HepG2 (cell line): ENCODE measurements around the gene SLC25A46. TPM values are rescaled to one million over a fixed set of nuclear protein-coding genes. Genes with fewer than 3 reads are reported as not detected.

Experiments
- FOXK1 ChIP-seq: sonication (generic); formaldehyde crosslinking; IDR thresholded peaks from 2 replicates; pipeline ENCODE4 v1.4.0; 2020; ENCODE audit warnings: low read depth, missing genetic modification reagents, borderline replicate concordance
- NR2F6 ChIP-seq, 2 experiments: IDR thresholded peaks; 2 replicates each; pipeline ENCODE4 v1.6.1; 2016; ENCODE audit warnings: antibody characterized with exemption in 1 of 2, mild to moderate bottlenecking in 1 of 2
- PHF20 ChIP-seq: sonication (generic); formaldehyde crosslinking; IDR thresholded peaks from 2 replicates; pipeline ENCODE4 v1.5.0; 2020; ENCODE audit warnings: mild to moderate bottlenecking, missing genetic modification reagents
- RFXAP ChIP-seq: sonication (generic); formaldehyde crosslinking; IDR thresholded peaks from 2 replicates; pipeline ENCODE4 v1.4.0; 2020; ENCODE audit warnings: missing genetic modification reagents, borderline replicate concordance
- ZBTB21 ChIP-seq: sonication (generic); formaldehyde crosslinking; IDR thresholded peaks from 2 replicates; pipeline ENCODE4 v1.4.0; 2020; ENCODE audit warnings: missing genetic modification reagents
- ZBTB46 ChIP-seq: sonication (generic); formaldehyde crosslinking; IDR thresholded peaks from 2 replicates; pipeline ENCODE4 v1.4.0; 2020; ENCODE audit warnings: mild to moderate bottlenecking, missing genetic modification reagents, borderline replicate concordance
- ZNF263 ChIP-seq: sonication (generic); formaldehyde crosslinking; IDR thresholded peaks from 2 replicates; pipeline ENCODE4 v1.4.0; 2020; ENCODE audit warnings: missing genetic modification reagents
- ZNF33A ChIP-seq: sonication (generic); formaldehyde crosslinking; IDR thresholded peaks from 2 replicates; pipeline ENCODE4 v1.5.1; 2020; ENCODE audit warnings: missing genetic modification reagents, mild to moderate bottlenecking, moderate library complexity, borderline replicate concordance
- ZNF383 ChIP-seq: sonication (generic); formaldehyde crosslinking; IDR thresholded peaks from 2 replicates; pipeline ENCODE4 v1.4.0; 2020; ENCODE audit warnings: missing genetic modification reagents, mild to moderate bottlenecking, borderline replicate concordance
- ZNF44 ChIP-seq: sonication (generic); formaldehyde crosslinking; IDR thresholded peaks from 2 replicates; pipeline ENCODE4 v1.5.1; 2020; ENCODE audit warnings: mild to moderate bottlenecking, missing genetic modification reagents
- ZNF530 ChIP-seq: sonication (generic); formaldehyde crosslinking; IDR thresholded peaks from 2 replicates; pipeline ENCODE4 v1.5.0; 2020; ENCODE audit warnings: low read depth, mild to moderate bottlenecking, missing genetic modification reagents
- ZNF616 ChIP-seq: sonication (generic); formaldehyde crosslinking; IDR thresholded peaks from 2 replicates; pipeline ENCODE4 v1.5.0; 2020; ENCODE audit warnings: low read depth, mild to moderate bottlenecking, missing genetic modification reagents
- polyA plus RNA-seq, 8 experiments: library from polyadenylated mRNA; depleted of rRNA in 3 of 8; stranded (reverse) in 7 of 8; unstranded in 1 of 8; fragments of >200 nt; fragmentation: Illumina TruSeq in 4 of 8; extraction: Trizol in 4 of 8; gene quantifications; 2 replicates each; pipeline versions ENCODE4 v1.2.1 to v1.2.3, GENCODE V29; 2011 to 2016; ENCODE audit warnings: low read depth in 4 of 8, missing spikeins in 1 of 8, mixed read lengths in 1 of 8; ENCODE audit not compliant: insufficient read depth in 1 of 8
- total RNA-seq, 5 experiments: library from RNA; depleted of rRNA; stranded (reverse); fragments of >200 nt; fragmentation: Illumina TruSeq; extraction: Trizol; gene quantifications; 2 replicates each; pipeline ENCODE4 v1.2.3, GENCODE V29; 2016; ENCODE audit warnings: low read depth in 1 of 5
- TF ChIP-seq, protein P1 (sequence below): sonication (generic); formaldehyde crosslinking; IDR thresholded peaks from 2 replicates; pipeline ENCODE4 v1.8.1; 2022; ENCODE audit warnings: low read depth, mild to moderate bottlenecking, missing genetic modification reagents
- TF ChIP-seq, protein P2 (sequence below): fragments of 450-650 bp; IDR thresholded peaks from 2 replicates; pipeline ENCODE4 v1.6.1; 2017; ENCODE audit warnings: mild to moderate bottlenecking
- TF ChIP-seq, protein P3 (sequence below): sonication (generic); formaldehyde crosslinking; IDR thresholded peaks from 2 replicates; pipeline ENCODE4 v1.5.1; 2020; ENCODE audit warnings: missing genetic modification reagents, mild to moderate bottlenecking, borderline replicate concordance

Gene SLC25A46
- total and polyA plus RNA-seq, 2 of the 13 experiments (the other 11 are each of a cell fraction or from before 2014, with no cell fraction given): 14.2 to 34.6 TPM

- TF ChIP-seq, protein P1, sequence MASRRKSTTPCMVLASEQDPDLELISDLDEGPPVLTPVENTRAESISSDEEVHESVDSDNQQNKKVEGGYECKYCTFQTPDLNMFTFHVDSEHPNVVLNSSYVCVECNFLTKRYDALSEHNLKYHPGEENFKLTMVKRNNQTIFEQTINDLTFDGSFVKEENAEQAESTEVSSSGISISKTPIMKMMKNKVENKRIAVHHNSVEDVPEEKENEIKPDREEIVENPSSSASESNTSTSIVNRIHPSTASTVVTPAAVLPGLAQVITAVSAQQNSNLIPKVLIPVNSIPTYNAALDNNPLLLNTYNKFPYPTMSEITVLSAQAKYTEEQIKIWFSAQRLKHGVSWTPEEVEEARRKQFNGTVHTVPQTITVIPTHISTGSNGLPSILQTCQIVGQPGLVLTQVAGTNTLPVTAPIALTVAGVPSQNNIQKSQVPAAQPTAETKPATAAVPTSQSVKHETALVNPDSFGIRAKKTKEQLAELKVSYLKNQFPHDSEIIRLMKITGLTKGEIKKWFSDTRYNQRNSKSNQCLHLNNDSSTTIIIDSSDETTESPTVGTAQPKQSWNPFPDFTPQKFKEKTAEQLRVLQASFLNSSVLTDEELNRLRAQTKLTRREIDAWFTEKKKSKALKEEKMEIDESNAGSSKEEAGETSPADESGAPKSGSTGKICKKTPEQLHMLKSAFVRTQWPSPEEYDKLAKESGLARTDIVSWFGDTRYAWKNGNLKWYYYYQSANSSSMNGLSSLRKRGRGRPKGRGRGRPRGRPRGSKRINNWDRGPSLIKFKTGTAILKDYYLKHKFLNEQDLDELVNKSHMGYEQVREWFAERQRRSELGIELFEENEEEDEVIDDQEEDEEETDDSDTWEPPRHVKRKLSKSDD: no peak
- TF ChIP-seq ZBTB46 (CRISPR knock-in tag): no peak
- TF ChIP-seq, protein P2, sequence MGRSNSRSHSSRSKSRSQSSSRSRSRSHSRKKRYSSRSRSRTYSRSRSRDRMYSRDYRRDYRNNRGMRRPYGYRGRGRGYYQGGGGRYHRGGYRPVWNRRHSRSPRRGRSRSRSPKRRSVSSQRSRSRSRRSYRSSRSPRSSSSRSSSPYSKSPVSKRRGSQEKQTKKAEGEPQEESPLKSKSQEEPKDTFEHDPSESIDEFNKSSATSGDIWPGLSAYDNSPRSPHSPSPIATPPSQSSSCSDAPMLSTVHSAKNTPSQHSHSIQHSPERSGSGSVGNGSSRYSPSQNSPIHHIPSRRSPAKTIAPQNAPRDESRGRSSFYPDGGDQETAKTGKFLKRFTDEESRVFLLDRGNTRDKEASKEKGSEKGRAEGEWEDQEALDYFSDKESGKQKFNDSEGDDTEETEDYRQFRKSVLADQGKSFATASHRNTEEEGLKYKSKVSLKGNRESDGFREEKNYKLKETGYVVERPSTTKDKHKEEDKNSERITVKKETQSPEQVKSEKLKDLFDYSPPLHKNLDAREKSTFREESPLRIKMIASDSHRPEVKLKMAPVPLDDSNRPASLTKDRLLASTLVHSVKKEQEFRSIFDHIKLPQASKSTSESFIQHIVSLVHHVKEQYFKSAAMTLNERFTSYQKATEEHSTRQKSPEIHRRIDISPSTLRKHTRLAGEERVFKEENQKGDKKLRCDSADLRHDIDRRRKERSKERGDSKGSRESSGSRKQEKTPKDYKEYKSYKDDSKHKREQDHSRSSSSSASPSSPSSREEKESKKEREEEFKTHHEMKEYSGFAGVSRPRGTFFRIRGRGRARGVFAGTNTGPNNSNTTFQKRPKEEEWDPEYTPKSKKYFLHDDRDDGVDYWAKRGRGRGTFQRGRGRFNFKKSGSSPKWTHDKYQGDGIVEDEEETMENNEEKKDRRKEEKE: no peak
- peak; percentile 62; the same call in 1 of the 2 replicates for TF ChIP-seq FOXK1
- no peak for TF ChIP-seq NR2F6 (IDR thresholded peaks at IDR 0.05)
- TF ChIP-seq NR2F6 (CRISPR knock-in tag; IDR thresholded peaks at IDR 0.05): no peak
- 0 out of 2 replicates have a peak, but pooled peaks have one; percentile 94 for TF ChIP-seq ZNF33A (CRISPR knock-in tag)
- peak; percentile 30; the same call in 1 of the 2 replicates for TF ChIP-seq ZNF263
- TF ChIP-seq RFXAP (CRISPR knock-in tag): peak; percentile 41; the same call in 1 of the 2 replicates
- TF ChIP-seq ZBTB21 (CRISPR knock-in tag): no peak
- no peak for TF ChIP-seq ZNF530
- TF ChIP-seq ZNF616 (CRISPR knock-in tag): peak; percentile 27; the same call in 1 of the 2 replicates
- peak; percentile 93 for TF ChIP-seq PHF20 (CRISPR knock-in tag)
- TF ChIP-seq, protein P3, sequence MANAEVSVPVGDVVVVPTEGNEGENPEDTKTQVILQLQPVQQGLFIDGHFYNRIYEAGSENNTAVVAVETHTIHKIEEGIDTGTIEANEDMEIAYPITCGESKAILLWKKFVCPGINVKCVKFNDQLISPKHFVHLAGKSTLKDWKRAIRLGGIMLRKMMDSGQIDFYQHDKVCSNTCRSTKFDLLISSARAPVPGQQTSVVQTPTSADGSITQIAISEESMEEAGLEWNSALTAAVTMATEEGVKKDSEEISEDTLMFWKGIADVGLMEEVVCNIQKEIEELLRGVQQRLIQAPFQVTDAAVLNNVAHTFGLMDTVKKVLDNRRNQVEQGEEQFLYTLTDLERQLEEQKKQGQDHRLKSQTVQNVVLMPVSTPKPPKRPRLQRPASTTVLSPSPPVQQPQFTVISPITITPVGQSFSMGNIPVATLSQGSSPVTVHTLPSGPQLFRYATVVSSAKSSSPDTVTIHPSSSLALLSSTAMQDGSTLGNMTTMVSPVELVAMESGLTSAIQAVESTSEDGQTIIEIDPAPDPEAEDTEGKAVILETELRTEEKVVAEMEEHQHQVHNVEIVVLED (CRISPR knock-in tag): peak; percentile 60; the same call in 1 of the 2 replicates
- TF ChIP-seq ZNF44: no peak
- no peak for TF ChIP-seq ZNF383 (CRISPR knock-in tag)
Measured at GRCh38 chr5:110738812-110739651, at the start of gene SLC25A46 (continued).
